ENCODE results near the gene TPCN1. TPM values are rescaled to one million over a fixed set of nuclear protein-coding genes. Genes with fewer than 3 reads are reported as not detected.

Gene TPCN1
- total and polyA plus RNA-seq, 2 of the 8 experiments (the other 6 are each of a cell fraction or from before 2014, with no cell fraction given), result 14.9 to 21.4 TPM

- TF ChIP-seq ATF3 (IDR thresholded peaks at IDR 0.05; ENCODE audit: insufficient read depth, low read depth, low read length) (no peak), SIRT6 (IDR thresholded peaks at IDR 0.05; ENCODE audit: low read length) (no peak)
Observed at GRCh38 chr12:113302886-113303640, 81.8 kb downstream of the TPCN1 start (continued).

All from H1 (cell line).